ENCODE data around the gene ST6GALNAC1.

ST6GALNAC1 gene

DNA sequence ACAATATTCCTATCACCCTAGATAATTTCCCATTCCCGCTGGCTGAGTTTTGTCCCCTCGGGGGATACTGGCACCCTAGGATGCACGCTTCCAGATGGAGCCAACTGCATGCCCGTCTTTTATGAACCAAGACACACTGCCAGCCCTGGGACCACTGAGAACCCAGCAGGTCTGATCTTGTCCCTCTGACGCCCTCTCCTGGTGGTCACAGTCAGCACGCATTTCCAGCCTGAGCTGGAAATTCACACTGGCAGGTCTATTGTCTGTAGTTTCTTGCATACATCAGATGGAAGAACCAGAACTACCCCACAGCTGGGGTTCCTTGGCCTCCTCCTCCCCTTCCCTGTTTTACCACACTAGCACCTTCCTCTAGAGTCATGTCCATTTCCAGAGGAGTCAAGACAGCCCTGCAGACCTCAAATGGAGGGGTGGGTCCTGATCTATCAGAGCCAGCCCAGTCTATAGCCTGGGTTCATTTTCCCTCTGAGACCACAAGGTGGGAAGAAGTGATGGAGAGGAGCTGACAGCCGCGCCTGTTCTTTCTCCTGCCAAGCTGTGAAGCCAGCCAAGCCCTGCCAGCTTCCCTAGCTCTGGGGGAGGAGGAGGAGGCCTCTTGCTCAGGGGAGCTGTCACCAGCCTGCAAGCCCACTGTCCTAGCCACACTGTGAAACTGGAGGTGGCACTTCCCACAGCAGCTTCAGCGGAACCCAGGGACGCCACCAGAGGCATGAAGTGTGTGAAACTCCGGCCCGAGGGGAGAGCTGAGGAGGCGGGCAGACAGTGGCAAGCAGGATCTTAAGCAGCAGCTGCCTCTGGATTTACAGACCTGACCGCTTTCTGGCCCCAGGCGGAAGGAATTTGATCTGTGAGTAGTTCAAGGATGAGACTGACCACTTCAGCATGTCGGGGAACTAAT, 37.9 kb upstream of the ST6GALNAC1 start:
- Histone ChIP-seq H3K9me3 (ENCODE audit: low read length) (no peaks in the 10 kb centered on the region), H3K9me2 (ENCODE audit: low read depth, low read length) (no peaks in the 10 kb centered on the region), H3K4me1 (ENCODE audit: insufficient read depth, low read length, severe bottlenecking) (peaks cover 12% of the 10 kb centered on the region), H2AFZ (ENCODE audit: low read length) (no peak overlapping the region), H3F3A (ENCODE audit: insufficient read depth, low read length) (no peaks in the 10 kb centered on the region), H3K4me2 (ENCODE audit: low read length) (no peak overlapping the region), H3K79me2 (ENCODE audit: insufficient read depth, low read length) (no peaks in the 10 kb centered on the region), H4K20me1 (ENCODE audit: insufficient read depth, low read length) (no peaks in the 10 kb centered on the region), H3K27ac (ENCODE audit: low read depth, low read length, poor library complexity, severe bottlenecking) (no peak overlapping the region), H3K4me3 (ENCODE audit: low read depth, low read length, poor library complexity, severe bottlenecking) (no peak overlapping the region), H3K27me3 (ENCODE audit: insufficient read depth, low read length) (peaks cover 10% of the 10 kb centered on the region; the same call in 1 of the 2 replicates), H3K36me3 (ENCODE audit: insufficient read depth, low read length) (no peaks in the 10 kb centered on the region), H3K9ac (ENCODE audit: low read length) (no peak overlapping the region)
- TF ChIP-seq, protein P1, sequence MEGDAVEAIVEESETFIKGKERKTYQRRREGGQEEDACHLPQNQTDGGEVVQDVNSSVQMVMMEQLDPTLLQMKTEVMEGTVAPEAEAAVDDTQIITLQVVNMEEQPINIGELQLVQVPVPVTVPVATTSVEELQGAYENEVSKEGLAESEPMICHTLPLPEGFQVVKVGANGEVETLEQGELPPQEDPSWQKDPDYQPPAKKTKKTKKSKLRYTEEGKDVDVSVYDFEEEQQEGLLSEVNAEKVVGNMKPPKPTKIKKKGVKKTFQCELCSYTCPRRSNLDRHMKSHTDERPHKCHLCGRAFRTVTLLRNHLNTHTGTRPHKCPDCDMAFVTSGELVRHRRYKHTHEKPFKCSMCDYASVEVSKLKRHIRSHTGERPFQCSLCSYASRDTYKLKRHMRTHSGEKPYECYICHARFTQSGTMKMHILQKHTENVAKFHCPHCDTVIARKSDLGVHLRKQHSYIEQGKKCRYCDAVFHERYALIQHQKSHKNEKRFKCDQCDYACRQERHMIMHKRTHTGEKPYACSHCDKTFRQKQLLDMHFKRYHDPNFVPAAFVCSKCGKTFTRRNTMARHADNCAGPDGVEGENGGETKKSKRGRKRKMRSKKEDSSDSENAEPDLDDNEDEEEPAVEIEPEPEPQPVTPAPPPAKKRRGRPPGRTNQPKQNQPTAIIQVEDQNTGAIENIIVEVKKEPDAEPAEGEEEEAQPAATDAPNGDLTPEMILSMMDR (IDR thresholded peaks at IDR 0.05; ENCODE audit: low read length), result peak; percentile 89
- no peak for TF ChIP-seq EZH2 (IDR thresholded peaks at IDR 0.05; ENCODE audit: borderline replicate concordance, low read length)

DNA sequence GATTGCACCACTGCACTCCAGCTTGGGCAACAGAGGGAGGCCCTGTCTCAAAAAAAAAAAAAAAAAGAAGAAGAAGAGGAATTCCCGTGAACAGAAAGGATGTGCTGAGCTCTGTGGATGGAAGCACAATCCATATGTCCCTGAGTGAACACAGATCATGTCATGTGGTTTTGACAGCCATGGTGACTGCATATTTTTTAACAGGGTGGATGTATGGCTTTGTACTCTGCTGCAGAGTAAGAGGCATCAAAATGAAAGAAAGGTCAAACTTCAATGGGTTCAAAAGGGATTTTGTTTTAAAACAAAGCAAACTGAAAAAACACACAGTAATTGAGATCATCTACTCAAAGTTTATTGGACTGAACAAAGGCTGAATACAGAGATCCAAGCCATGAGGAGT, 35.7 kb upstream of the ST6GALNAC1 start:
- peaks cover 12% of the 10 kb centered on the region for H3K4me1 ChIP-seq (ENCODE audit: insufficient read depth, low read length, severe bottlenecking)
- no peak for TF ChIP-seq EZH2 (IDR thresholded peaks at IDR 0.05; ENCODE audit: borderline replicate concordance, low read length)
- TF ChIP-seq, protein P1 (IDR thresholded peaks at IDR 0.05; ENCODE audit: low read length), result no peak

DNA sequence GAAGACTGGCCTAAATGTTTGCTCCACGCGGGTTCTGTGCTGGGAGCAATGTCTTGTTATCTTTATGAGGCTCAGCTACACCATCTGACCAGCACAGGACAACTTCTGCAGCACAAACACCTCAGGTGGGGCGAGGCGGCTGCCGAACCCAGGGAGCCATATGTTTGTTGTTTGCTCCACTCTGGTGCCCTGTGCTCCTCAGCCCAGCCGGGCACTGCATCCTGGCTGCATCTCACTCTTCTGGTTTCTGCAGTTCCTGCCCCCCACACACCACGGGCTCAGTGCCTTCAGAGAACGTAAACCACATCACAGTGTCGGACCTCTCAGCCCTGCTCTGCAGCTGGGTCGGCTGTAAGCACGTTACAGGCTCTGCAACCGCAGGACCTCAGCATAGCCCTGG, 34.8 kb upstream of the ST6GALNAC1 start:
- no peaks in the 10 kb centered on the region for H3K36me3 ChIP-seq (ENCODE audit: insufficient read depth, low read length)
- no peak overlapping the region for H3K9ac ChIP-seq (ENCODE audit: low read length)
- H3K4me3 ChIP-seq (ENCODE audit: low read depth, low read length, poor library complexity, severe bottlenecking), result no peak overlapping the region
- H3K27me3 ChIP-seq (ENCODE audit: insufficient read depth, low read length), result peaks cover 7% of the 10 kb centered on the region; the same call in 1 of the 2 replicates
- no peaks in the 10 kb centered on the region for H4K20me1 ChIP-seq (ENCODE audit: insufficient read depth, low read length)
- H3K27ac ChIP-seq (ENCODE audit: low read depth, low read length, poor library complexity, severe bottlenecking), result no peak overlapping the region
- peaks cover 12% of the 10 kb centered on the region for H3K4me1 ChIP-seq (ENCODE audit: insufficient read depth, low read length, severe bottlenecking)
- no peak overlapping the region for H3K4me2 ChIP-seq (ENCODE audit: low read length)
- no peak for TF ChIP-seq EZH2 (IDR thresholded peaks at IDR 0.05; ENCODE audit: borderline replicate concordance, low read length)
- TF ChIP-seq, protein P1 (IDR thresholded peaks at IDR 0.05; ENCODE audit: low read length), result no peak
- H3F3A ChIP-seq (ENCODE audit: insufficient read depth, low read length), result no peaks in the 10 kb centered on the region
- H2AFZ ChIP-seq (ENCODE audit: low read length), result no peak overlapping the region
- H3K9me3 ChIP-seq (ENCODE audit: low read length), result no peaks in the 10 kb centered on the region
- no peaks in the 10 kb centered on the region for H3K79me2 ChIP-seq (ENCODE audit: insufficient read depth, low read length)
- no peaks in the 10 kb centered on the region for H3K9me2 ChIP-seq (ENCODE audit: low read depth, low read length)

More for the DNA sequence above, 35.7 kb upstream of the ST6GALNAC1 start:
- Histone ChIP-seq H3K4me3 (ENCODE audit: low read depth, low read length, poor library complexity, severe bottlenecking) (no peak overlapping the region), H3K9me3 (ENCODE audit: low read length) (no peaks in the 10 kb centered on the region), H3K9me2 (ENCODE audit: low read depth, low read length) (no peaks in the 10 kb centered on the region), H2AFZ (ENCODE audit: low read length) (no peak overlapping the region), H3K27me3 (ENCODE audit: insufficient read depth, low read length) (peaks cover 7% of the 10 kb centered on the region; the same call in 1 of the 2 replicates), H3F3A (ENCODE audit: insufficient read depth, low read length) (no peaks in the 10 kb centered on the region), H3K27ac (ENCODE audit: low read depth, low read length, poor library complexity, severe bottlenecking) (no peak overlapping the region), H3K4me2 (ENCODE audit: low read length) (no peak overlapping the region), H3K36me3 (ENCODE audit: insufficient read depth, low read length) (no peaks in the 10 kb centered on the region), H4K20me1 (ENCODE audit: insufficient read depth, low read length) (no peaks in the 10 kb centered on the region), H3K79me2 (ENCODE audit: insufficient read depth, low read length) (no peaks in the 10 kb centered on the region), H3K9ac (ENCODE audit: low read length) (no peak overlapping the region)

Data from OCI-LY1 (cell line).